Measurements from ENCODE around the gene PARD3B. TPM values are rescaled to one million over a fixed set of nuclear protein-coding genes. Genes with fewer than 3 reads are reported as not detected.
A peak's percentile ranks its signal among the peaks of the same experiment; 100 is the strongest.

Gene PARD3B
- total and polyA plus RNA-seq, 3 donors from 2014 or later: 14.6 to 36.8 (median 29.6) TPM

DNA sequence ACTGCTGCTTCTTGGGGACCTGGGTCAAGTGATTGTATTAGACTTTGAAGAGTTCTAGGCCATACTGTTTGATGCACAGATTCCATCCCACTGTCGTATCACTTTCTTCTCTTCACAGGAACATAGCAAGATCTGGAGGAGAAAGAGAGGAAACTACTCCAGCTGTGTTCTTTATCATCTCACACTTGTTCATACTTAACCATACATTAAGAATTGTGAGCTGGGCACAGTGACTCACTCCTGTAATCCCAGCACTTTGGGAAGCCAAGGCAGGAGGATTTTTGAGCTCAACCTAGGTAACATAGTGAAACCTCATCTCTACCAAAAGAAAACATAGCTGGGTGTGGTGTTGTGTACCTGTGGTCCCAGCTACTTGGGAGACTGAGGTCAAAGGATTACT is 111.7 kb downstream of the PARD3B start:
- peaks cover 6% of the 10 kb centered on the region for H3K4me1 ChIP-seq
- H3K27me3 ChIP-seq: no peaks in the 10 kb centered on the region
- WGBS, 2 donors: 96 to 100% methylated on average over 1 of the region's 1 CpG
- no peaks in the 10 kb centered on the region for H3K36me3 ChIP-seq (ENCODE audit: low read depth, missing control alignments)
- no peak overlapping the region for H3K4me3 ChIP-seq
- no peak for DNase-seq
- H3K27ac ChIP-seq: no peak overlapping the region
- no peaks in the 10 kb centered on the region for H3K9me3 ChIP-seq
- TF ChIP-seq POLR2A (IDR thresholded peaks at IDR 0.05): no peak
- TF ChIP-seq, protein P1, sequence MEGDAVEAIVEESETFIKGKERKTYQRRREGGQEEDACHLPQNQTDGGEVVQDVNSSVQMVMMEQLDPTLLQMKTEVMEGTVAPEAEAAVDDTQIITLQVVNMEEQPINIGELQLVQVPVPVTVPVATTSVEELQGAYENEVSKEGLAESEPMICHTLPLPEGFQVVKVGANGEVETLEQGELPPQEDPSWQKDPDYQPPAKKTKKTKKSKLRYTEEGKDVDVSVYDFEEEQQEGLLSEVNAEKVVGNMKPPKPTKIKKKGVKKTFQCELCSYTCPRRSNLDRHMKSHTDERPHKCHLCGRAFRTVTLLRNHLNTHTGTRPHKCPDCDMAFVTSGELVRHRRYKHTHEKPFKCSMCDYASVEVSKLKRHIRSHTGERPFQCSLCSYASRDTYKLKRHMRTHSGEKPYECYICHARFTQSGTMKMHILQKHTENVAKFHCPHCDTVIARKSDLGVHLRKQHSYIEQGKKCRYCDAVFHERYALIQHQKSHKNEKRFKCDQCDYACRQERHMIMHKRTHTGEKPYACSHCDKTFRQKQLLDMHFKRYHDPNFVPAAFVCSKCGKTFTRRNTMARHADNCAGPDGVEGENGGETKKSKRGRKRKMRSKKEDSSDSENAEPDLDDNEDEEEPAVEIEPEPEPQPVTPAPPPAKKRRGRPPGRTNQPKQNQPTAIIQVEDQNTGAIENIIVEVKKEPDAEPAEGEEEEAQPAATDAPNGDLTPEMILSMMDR (IDR thresholded peaks at IDR 0.05): no peak
- intact Hi-C loops (cut with DNase I; ENCODE audit: low total_unique reads): no loop called here

- TF ChIP-seq, protein P1 (IDR thresholded peaks at IDR 0.05): no peak
- TF ChIP-seq POLR2A (IDR thresholded peaks at IDR 0.05): no peak
- Histone ChIP-seq H3K4me3 (no peak overlapping the region), H3K4me1 (peaks cover 10% of the 10 kb centered on the region), H3K9me3 (no peaks in the 10 kb centered on the region), H3K27me3 (no peaks in the 10 kb centered on the region), H3K36me3 (ENCODE audit: low read depth, missing control alignments) (no peaks in the 10 kb centered on the region), H3K27ac (no peak overlapping the region)
- WGBS, 2 donors: 98% methylated on average over 5 of the region's 5 CpGs
- intact Hi-C loops (cut with DNase I; ENCODE audit: low total_unique reads): no loop called here
- DNase-seq: no peak
Observed at GRCh38 chr2:204662956-204663355, 117.7 kb downstream of the PARD3B start.

- DNase-seq: no peak
- Histone ChIP-seq H3K36me3 (ENCODE audit: low read depth, missing control alignments) (no peaks in the 10 kb centered on the region), H3K4me3 (no peak overlapping the region), H3K4me1 (peaks cover 10% of the 10 kb centered on the region), H3K27ac (no peak overlapping the region), H3K27me3 (no peaks in the 10 kb centered on the region), H3K9me3 (no peaks in the 10 kb centered on the region)
- 84 to 85% methylated on average over 2 of the region's 2 CpGs for WGBS, 2 donors
- TF ChIP-seq, protein P1 (IDR thresholded peaks at IDR 0.05): no peak
- TF ChIP-seq POLR2A (IDR thresholded peaks at IDR 0.05): no peak
- intact Hi-C loops (cut with DNase I; ENCODE audit: low total_unique reads): no loop called here
Observed at GRCh38 chr2:204663816-204664425, 118.6 kb downstream of the PARD3B start.

DNA sequence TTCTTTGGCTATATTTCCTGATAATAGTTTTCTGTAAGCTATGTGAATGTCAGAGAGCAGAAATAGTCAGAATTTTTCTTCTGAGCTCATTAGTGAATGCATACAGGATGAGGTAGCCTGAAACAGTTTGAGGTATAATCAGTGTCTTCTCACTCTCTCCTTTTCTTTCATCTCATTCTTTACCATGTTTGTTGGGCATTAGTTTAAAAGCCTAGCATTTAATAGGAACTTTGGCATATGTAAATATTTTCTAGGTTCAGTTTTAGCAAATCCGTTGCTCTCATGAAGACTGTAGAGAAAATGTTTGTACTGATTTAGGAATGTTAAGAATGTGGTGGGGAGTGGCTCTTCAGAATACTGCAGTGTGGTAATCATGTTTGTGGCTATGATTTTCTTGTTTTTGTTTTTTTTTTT is 119.4 kb downstream of the PARD3B start:
- Histone ChIP-seq H3K4me1 (peaks cover 10% of the 10 kb centered on the region), H3K4me3 (no peak overlapping the region), H3K36me3 (ENCODE audit: low read depth, missing control alignments) (no peaks in the 10 kb centered on the region), H3K9me3 (no peaks in the 10 kb centered on the region), H3K27me3 (no peaks in the 10 kb centered on the region), H3K27ac (no peak overlapping the region)
- TF ChIP-seq, protein P1 (IDR thresholded peaks at IDR 0.05): no peak
- TF ChIP-seq POLR2A (IDR thresholded peaks at IDR 0.05): no peak
- DNase-seq: no peak
- intact Hi-C loops (cut with DNase I; ENCODE audit: low total_unique reads): no loop called here
- 33 to 35% methylated on average over 1 of the region's 1 CpG for WGBS, 2 donors

GRCh38 chr2:204665207-204665606 is 119.9 kb downstream of the PARD3B start:
- peaks cover 10% of the 10 kb centered on the region for H3K4me1 ChIP-seq
- peak overlapping the region in 1 of 2 donors; percentile 20 for H3K27ac ChIP-seq
- no peaks in the 10 kb centered on the region for H3K27me3 ChIP-seq
- TF ChIP-seq, protein P1 (IDR thresholded peaks at IDR 0.05): no peak
- no peak for TF ChIP-seq POLR2A (IDR thresholded peaks at IDR 0.05)
- no peaks in the 10 kb centered on the region for H3K36me3 ChIP-seq (ENCODE audit: low read depth, missing control alignments)
- intact Hi-C loops (cut with DNase I; ENCODE audit: low total_unique reads): no loop called here
- no peak for DNase-seq
- H3K4me3 ChIP-seq: no peak overlapping the region
- H3K9me3 ChIP-seq: no peaks in the 10 kb centered on the region
- WGBS, 2 donors: 41 to 57% methylated on average over 1 of the region's 1 CpG
